Measurements from ENCODE around the gene CNTROB.

DNA sequence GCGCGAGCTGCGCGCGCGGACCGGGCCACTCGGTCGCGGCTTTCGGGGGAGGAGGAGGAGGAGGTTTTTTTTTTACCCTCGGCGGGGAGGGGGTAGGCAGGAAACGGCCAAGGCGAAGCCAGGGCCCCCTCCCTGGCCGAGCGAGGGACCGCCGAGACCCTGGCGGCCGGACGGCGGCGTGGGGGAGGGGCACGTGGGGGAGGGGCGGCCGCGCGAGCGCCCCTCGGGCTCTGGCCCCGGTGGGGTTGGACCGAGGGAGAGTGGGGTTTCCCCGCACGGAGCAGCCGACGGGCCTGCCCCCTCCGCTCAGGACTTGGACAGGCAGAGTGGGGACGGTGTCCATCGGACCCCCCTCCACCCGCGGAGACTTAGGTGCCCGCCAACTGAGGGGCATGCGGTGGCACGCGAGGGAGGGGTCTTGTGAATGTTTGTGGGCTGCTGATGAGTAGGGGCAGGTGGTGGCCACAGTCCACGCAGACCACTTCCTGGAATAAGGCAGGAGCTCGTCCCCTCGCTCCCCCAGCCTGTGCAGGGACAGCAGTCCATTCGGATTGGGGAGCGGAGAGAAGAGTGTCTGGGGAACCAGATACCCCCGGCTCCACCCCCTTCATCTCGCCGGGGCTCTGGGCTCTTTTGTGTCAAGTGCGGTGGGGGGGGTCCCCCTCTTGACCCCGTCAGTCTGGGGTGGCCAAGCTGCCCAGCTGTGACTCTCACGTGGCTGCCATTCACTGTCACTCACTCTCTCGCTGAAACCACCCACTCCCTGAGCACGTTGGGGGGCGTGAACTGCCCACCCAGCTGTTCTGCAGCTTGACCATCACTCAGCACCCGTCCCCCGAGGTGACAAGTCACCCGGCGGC, 46.4 kb upstream of the CNTROB start:
- no peak for TF ChIP-seq EP300 (IDR thresholded peaks at IDR 0.05)
- TF ChIP-seq CTCF (IDR thresholded peaks at IDR 0.05), result no peak
